ENCODE measurements around the gene LDLRAD2.

The LDLRAD2 gene

GRCh38 chr1:21864730-21865129 is 52.7 kb downstream of the LDLRAD2 start:
- DNase-seq: no peak

DNA sequence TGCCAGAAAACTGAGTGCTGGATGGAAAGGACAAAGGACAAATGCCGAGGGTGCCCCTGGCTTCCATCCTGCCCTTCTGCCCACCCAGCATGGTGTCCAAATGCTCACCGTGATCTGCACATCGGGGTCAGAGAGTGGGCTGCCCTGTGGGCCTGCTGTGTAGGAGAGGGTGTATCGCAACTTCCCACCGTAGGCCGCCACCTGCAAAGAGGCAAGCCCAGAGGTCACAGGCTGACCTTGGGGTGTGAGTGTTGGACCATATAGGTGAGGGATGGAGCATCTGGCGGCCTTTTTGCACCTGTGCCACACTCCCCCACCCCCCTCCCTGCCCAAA is 53.5 kb downstream of the LDLRAD2 start:
- DNase-seq: no peak

- no peak for DNase-seq
Observed at GRCh38 chr1:21865943-21866706, 54.1 kb downstream of the LDLRAD2 start.

DNA sequence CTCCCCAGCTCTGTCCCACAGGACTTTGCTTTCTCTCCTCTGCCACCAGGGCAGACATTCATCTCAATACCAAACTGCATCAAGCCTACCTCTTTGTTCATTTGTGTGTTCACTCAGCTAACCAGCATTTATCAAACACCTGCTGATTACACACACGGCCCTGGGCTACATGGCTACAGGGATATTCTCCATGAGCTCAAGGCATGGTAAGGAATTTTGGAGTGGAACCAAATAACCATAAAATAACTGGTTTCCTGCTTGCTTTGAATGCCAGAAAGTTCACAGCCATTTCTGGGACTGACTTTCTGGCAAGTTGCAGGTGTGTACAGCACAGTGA is 54.6 kb downstream of the LDLRAD2 start:
- DNase-seq: no peak

DNA sequence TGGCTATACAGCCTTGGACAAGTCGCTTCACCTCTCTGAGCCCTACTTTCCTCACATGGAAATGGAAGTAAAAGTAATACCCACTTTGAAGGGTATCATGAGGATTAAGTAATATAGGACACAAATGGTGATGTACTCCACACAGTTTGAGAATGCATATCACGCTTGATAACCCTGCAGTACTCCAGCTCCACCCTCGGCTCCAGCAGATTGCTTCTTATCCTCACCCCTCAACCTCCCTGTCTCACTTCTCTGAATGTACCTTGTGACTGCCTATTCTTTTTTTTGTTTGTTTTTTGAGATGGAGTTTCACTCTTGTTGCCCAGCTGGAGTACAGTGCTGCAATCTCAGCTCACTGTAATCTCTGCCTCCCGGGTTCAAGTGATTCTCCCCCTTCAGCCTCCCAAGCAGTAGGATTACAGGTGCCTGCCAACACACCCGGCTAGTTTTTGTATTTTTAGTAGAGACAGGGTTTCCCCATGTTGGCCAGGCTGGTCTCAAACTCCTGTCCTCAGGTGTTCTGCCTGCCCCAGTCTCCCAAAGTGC is 55.5 kb downstream of the LDLRAD2 start:
- DNase-seq: no peak

DNA sequence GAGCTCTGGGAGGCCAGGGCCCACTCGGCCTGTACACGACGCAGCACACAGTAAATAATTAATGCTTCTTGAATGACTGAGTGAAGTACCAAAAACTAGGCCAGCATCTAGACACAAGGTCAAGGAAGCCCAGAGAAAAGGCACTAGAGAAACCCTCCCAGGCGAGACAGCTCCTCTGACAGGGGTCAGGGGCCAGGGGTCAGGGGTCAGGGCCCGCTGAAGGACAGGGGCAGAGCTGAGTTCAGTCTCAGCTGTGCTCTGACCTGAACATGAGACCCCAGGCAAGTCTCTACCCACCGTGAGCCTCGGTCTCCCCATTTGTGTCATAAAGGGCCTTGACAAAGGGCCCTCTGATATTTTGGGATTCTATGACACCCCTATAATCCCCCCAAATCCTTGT is 56.4 kb downstream of the LDLRAD2 start:
- DNase-seq: no peak

DNA sequence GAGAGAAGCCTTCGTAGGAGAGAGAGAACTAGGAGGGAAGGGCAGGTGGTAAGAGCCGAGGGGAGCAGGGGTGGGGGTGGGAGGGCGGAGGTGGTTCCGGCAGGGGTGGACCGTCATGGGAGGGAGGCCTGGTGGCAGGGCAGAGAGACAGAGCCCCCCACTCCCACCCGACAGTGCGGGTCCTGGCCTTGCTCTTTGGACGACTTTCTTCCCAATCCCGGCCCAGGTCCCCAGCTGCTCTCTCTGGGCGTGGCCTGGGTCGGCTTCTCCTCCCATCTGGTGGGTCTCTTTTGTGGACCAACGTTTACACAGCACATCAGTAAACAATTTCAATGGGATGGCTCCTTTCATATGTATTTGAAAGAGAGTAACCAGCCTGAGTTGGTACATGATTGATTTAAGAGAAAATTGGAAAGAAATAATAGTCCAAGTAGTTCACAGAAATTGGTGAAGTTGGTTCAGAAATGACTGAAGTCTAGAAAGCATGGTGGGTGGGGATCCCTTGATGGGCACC is 56.9 kb downstream of the LDLRAD2 start:
- no peak for DNase-seq

DNA sequence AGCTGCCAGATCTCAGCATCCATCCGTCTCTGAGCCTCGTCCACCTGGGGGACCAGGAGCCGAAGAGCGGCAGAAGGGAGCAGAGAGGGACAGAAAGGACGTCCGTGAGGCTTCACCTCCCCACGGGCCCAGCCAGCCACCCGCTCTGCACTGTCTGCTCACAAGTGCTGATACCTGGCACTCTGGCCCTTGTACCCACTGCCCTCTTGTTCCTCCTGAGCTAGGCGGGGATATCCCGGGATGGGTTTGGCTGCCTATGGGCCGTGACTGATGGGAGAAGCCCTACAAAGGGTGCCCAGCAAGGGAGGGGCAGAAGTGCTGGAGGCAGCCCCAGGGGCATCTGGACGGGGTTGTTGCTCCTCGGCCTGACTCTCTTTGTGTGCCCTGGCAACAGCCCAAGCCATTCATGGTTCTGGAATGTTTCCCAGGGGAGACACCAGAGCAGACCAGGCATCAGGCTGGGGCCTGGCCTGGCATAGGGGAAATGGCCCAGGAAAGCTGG is 57.6 kb downstream of the LDLRAD2 start:
- DNase-seq: no peak

DNA sequence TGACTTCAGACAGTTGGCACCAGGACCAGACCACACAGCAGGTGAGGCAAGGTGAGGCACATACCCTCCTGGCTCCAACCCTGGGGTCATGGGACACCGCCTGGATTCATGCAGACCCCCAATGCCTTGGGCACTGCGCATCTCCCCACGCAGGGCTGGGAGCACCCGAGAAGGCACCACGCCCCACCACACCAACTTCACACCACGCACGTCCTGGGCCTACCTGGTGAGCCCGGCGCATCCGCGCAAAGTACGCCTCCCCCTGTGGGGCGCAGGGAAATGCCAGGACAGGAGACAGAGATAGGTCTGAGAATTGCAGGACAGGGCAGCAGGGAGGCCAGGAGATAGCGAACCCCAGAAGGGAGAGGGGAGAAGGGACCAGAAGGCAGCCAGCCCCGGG is 58.5 kb downstream of the LDLRAD2 start:
- DNase-seq: no peak

DNA sequence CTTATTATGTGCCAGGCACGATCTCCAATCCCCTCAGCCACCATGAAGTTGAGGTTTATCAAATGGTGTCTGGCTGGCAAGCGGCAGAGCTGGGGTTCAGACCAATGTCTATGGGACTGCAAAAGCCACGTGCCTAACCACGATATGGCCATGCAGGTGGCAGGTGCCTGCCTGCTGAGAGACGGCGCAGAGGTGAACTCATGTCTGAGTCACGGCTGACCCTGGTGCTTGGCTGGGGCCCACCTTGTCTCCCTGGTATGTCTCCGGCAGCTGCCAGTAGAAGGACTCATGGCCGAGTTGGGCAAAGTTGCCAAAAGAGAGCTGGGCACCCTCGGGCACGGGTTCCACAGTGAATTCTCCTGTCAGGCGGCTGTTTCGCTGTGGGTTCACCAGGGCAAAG is 59.9 kb downstream of the LDLRAD2 start:
- DNase-seq: no peak

DNA sequence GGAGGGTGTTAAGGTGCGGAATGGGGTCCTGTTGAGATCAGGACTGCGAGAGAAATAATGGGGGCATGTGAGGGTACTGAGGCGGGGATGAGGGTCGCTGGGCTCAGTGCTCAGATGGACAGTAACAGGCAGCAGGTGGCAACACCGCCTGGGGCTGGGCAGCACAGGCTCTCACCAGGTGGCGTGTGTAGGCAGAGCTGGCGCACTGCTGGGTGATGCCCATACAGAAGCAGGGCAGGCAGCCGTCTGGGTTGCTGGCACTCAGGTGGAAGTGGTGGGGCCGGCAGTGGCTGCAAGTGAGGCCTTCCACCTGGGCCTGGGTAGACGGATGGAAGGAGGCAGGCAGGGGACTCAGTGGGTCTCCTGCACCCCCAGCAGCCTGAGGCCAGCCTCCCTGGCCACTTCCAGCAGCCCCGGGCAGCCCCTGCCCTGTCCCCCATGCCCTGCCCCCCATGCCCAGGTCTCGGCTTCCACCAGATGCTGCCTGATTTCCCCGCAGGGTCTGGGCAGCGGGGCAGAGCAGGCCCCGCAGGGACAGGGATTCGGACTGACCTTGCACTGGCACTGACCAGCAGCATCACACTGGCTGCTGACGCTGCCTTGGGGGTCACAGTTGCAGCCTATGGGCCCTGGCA is 60.5 kb downstream of the LDLRAD2 start:
- DNase-seq: no peak

DNA sequence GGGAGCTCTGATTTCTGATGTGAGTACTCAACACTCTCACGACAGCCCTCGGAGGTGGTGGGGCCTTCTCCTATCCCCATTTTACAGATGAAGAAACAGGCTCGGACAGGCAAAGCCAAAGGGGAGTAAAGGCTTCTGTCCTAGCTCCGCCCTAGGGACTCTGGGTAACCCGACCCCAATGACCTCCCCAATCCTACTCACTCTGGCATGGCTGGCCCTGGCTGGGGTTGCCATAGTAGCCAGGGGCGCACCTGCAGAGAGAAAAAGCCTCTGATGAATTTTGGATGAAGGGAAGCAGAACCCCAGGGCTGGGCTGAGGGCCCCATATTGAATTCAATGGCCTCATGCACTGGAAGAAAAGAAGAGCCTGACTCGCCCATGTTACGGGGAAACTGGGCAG is 61.1 kb downstream of the LDLRAD2 start:
- DNase-seq: no peak

GRCh38 chr1:21873761-21874160 is 61.7 kb downstream of the LDLRAD2 start:
- no peak for DNase-seq

DNA sequence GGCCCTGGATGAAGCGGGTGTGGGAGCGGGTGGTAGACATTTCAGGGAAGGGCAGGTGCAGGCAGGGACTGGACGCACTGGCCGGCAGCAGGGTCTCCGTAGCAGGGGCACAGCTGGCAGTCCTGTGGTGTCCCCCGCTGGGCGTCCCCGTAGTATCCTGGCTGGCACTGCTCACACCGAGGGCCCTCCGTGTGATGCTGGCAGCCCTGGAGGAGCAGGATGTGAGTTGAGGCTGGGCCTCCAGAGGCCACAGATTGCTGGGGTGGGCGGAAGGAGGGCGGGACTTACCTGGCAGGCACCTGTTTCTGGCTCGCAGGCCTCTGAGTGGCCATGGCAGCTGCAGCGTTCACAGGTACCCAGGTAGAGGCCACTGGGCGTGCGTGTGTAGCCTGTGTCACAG is 62.3 kb downstream of the LDLRAD2 start:
- no peak for DNase-seq
